Measurements from ENCODE around the gene CHRD. TPM values are rescaled to one million over a fixed set of nuclear protein-coding genes. Genes with fewer than 3 reads are reported as not detected.
A peak's percentile ranks its signal among the peaks of the same experiment; 100 is the strongest.

The CHRD gene
- total and polyA plus RNA-seq, 10 of the 15 experiments (the other 5 are each of a cell fraction or from before 2014, with no cell fraction given): not detected

GRCh38 chr3:184335661-184336546 is 44.0 kb upstream of the CHRD start (continued):
- no peak for TF ChIP-seq FOS (IDR thresholded peaks at IDR 0.05; ENCODE audit: borderline replicate concordance, extremely low read depth, insufficient read length)
- no peak for TF ChIP-seq NKRF (conservative IDR thresholded peaks at IDR 0.05)
- peak; percentile 25; the same call in 1 of the 2 replicates for TF ChIP-seq RUNX3 (IDR thresholded peaks at IDR 0.05; ENCODE audit: low read length)
- TF ChIP-seq EGR1 (IDR thresholded peaks at IDR 0.05; ENCODE audit: borderline replicate concordance in 1 of 2, low read depth in 2 of 2, low read length in 2 of 2): peak in 1 of 2 experiments; percentile 90; a peak in 2 of 3 replicates
- TF ChIP-seq CREB1 (IDR thresholded peaks at IDR 0.05; ENCODE audit: low read depth): peak; percentile 99
- no peak for TF ChIP-seq ZNF24 (IDR thresholded peaks at IDR 0.05)
- TF ChIP-seq TARDBP (IDR thresholded peaks at IDR 0.05; ENCODE audit: borderline replicate concordance): peak; percentile 11
- TF ChIP-seq NFXL1 (IDR thresholded peaks at IDR 0.05; ENCODE audit: borderline replicate concordance): no peak
- TF ChIP-seq PAX8 (IDR thresholded peaks at IDR 0.05): no peak
- TF ChIP-seq BHLHE40 (IDR thresholded peaks at IDR 0.05; ENCODE audit: borderline replicate concordance in 1 of 2, low read depth in 2 of 2, low read length in 1 of 2): peak in 1 of 2 experiments; percentile 47; a peak in 2 of 4 replicates
- TF ChIP-seq CREM (IDR thresholded peaks at IDR 0.05; ENCODE audit: low read depth): peak; percentile 98
- no peak for TF ChIP-seq FOXK2 (IDR thresholded peaks at IDR 0.05)
- TF ChIP-seq NBN (IDR thresholded peaks at IDR 0.05): 0 out of 2 replicates have a peak, but pooled peaks have one; percentile 52
- TF ChIP-seq E2F4 (IDR thresholded peaks at IDR 0.05; ENCODE audit: low read depth, low read length): no peak
- TF ChIP-seq YY1 (IDR thresholded peaks at IDR 0.05; ENCODE audit: low read depth, low read length): peak; percentile 40
- TF ChIP-seq ZBTB40 (IDR thresholded peaks at IDR 0.05; ENCODE audit: borderline replicate concordance): no peak
- TF ChIP-seq ZBED1 (IDR thresholded peaks at IDR 0.05; ENCODE audit: borderline replicate concordance): peak; percentile 58; the same call in 1 of the 2 replicates
- TF ChIP-seq, protein P1, sequence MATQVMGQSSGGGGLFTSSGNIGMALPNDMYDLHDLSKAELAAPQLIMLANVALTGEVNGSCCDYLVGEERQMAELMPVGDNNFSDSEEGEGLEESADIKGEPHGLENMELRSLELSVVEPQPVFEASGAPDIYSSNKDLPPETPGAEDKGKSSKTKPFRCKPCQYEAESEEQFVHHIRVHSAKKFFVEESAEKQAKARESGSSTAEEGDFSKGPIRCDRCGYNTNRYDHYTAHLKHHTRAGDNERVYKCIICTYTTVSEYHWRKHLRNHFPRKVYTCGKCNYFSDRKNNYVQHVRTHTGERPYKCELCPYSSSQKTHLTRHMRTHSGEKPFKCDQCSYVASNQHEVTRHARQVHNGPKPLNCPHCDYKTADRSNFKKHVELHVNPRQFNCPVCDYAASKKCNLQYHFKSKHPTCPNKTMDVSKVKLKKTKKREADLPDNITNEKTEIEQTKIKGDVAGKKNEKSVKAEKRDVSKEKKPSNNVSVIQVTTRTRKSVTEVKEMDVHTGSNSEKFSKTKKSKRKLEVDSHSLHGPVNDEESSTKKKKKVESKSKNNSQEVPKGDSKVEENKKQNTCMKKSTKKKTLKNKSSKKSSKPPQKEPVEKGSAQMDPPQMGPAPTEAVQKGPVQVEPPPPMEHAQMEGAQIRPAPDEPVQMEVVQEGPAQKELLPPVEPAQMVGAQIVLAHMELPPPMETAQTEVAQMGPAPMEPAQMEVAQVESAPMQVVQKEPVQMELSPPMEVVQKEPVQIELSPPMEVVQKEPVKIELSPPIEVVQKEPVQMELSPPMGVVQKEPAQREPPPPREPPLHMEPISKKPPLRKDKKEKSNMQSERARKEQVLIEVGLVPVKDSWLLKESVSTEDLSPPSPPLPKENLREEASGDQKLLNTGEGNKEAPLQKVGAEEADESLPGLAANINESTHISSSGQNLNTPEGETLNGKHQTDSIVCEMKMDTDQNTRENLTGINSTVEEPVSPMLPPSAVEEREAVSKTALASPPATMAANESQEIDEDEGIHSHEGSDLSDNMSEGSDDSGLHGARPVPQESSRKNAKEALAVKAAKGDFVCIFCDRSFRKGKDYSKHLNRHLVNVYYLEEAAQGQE (IDR thresholded peaks at IDR 0.05; ENCODE audit: low read depth, low read length): no peak
- peak; percentile 71 for TF ChIP-seq PML (IDR thresholded peaks at IDR 0.05; ENCODE audit: low read length)

Measured in GM12878 (cell line).